ENCODE measurements around the gene P2RX6.

The P2RX6 gene

DNA sequence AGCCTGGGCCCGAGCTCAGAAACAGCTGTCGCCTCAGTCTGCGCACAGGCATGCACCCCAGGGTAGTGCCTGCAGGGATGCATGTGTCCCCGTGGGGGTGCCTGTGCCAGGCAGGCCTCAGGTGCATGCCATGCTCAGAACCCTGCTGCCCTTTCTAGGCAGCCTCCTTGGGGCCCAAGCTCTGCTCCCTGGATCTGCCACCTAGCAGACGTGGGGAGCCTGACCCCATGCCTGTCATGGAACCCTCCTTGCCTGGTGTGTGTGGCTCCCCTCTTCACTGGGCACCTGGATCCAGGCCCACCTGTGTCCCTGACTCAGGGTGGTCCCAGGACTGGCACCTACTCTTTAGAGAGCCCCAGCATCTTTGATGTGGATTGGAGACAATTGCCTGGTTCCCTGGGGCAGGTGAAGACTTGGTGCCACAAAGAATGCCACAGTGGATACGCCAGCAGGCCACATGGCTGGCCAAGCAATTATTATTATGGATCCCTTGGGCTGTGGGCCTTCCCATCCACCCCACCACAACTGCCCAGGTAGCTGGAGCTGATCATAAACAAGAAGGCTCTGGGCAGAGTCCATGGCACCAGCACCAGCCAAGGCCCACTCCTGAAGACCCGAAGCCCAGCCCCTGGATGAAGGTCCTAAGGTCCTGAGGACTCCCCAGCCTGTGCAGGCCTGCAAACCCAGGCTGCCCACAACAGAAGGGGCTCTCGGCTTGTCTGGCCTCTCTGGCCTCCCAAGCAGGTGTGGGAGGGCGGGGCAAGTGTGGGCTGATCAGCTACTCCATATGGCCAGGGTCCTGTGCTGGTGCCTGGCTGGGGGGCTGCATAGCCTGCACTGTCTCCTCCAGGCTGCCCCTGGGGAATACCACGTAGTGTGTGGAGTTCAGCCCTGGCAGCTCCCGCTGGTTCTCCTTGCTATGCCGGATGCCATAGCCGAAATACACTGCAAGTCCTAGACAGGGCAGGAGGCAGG is 13.6 kb downstream of the P2RX6 start:
- no peak overlapping the region for H3K27ac ChIP-seq (ENCODE audit: low read depth, low read length)
- peaks cover 0 to 14% of the 10 kb centered on the region in 2 donors for H3K27me3 ChIP-seq (ENCODE audit: control insufficient read depth in 1 of 2, insufficient read depth in 2 of 2, low read length in 2 of 2)
- peaks cover 0 to 14% of the 10 kb centered on the region in 2 donors for H3K4me1 ChIP-seq (ENCODE audit: control insufficient read depth in 1 of 2, insufficient read depth in 2 of 2, low read length in 2 of 2)
- no peak overlapping the region for H3K4me3 ChIP-seq (ENCODE audit: low read depth in 1 of 2, low read length in 2 of 2)
- H3K9me3 ChIP-seq (ENCODE audit: control insufficient read depth in 1 of 2, low read length in 2 of 2) = no peaks in the 10 kb centered on the region
- H3K9ac ChIP-seq (ENCODE audit: low read depth in 1 of 2, low read length in 2 of 2) = no peak overlapping the region
- H3K36me3 ChIP-seq (ENCODE audit: control insufficient read depth in 1 of 2, insufficient read depth in 2 of 2, low read length in 2 of 2) = no peaks in the 10 kb centered on the region

DNA sequence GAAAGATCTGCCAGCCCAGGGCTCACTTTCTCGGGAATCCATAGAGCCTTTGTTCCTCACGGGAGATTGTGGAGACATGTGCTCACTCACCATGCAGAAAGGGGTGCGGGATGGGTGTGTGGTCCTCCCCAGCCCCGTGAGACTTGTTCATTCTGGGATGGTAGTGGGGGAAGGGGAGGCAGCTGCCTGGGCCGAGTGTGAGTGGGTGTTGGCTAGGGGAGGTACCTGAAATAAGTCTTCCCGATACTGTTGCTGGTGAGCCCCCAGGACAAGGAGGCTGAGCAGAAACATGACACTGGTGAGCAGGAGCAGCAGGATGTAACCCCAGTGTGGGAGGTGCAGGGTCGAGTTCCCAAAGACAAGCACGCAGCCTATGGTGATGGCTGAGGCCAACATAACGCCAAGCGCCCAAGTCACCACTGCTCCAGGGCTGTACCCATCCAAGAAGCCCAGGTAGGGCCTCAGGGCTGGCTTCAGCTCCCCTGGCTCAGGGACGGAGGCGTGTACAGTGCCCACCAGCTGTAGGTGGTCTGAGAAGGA is 14.6 kb downstream of the P2RX6 start:
- H3K36me3 ChIP-seq (ENCODE audit: control insufficient read depth in 1 of 2, insufficient read depth in 2 of 2, low read length in 2 of 2) = no peaks in the 10 kb centered on the region
- no peaks in the 10 kb centered on the region for H3K9me3 ChIP-seq (ENCODE audit: control insufficient read depth in 1 of 2, low read length in 2 of 2)
- no peak overlapping the region for H3K27ac ChIP-seq (ENCODE audit: low read depth, low read length)
- H3K9ac ChIP-seq (ENCODE audit: low read depth in 1 of 2, low read length in 2 of 2) = no peak overlapping the region
- peaks cover 0 to 14% of the 10 kb centered on the region in 2 donors for H3K27me3 ChIP-seq (ENCODE audit: control insufficient read depth in 1 of 2, insufficient read depth in 2 of 2, low read length in 2 of 2)
- no peak overlapping the region for H3K4me3 ChIP-seq (ENCODE audit: low read depth in 1 of 2, low read length in 2 of 2)
- H3K4me1 ChIP-seq (ENCODE audit: control insufficient read depth in 1 of 2, insufficient read depth in 2 of 2, low read length in 2 of 2) = peaks cover 0 to 14% of the 10 kb centered on the region in 2 donors

DNA sequence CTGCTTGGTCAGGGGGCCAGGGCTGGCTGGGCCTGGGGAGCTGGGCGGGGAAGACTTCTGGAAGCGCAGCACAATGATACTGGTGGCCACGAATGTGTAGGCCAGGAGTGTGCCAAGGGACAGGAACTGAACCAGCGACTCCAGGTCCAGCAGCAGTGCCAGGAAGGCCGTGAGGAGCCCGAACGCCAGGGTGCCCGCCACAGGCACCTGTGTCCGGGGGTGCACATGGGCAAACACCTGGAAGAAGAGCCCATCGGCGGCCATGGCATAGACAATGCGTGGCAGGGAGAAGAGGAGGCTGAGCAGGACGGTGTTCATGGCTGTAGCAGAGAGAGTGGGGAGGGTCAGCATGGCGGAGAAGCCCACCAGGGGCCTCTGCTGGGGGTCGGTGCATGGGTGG is 15.1 kb downstream of the P2RX6 start:
- Histone ChIP-seq H3K4me1 (ENCODE audit: control insufficient read depth in 1 of 2, insufficient read depth in 2 of 2, low read length in 2 of 2) (peaks cover 0 to 14% of the 10 kb centered on the region in 2 donors), H3K9ac (ENCODE audit: low read depth in 1 of 2, low read length in 2 of 2) (no peak overlapping the region), H3K27ac (ENCODE audit: low read depth, low read length) (no peak overlapping the region), H3K27me3 (ENCODE audit: control insufficient read depth in 1 of 2, insufficient read depth in 2 of 2, low read length in 2 of 2) (peaks cover 0 to 14% of the 10 kb centered on the region in 2 donors), H3K36me3 (ENCODE audit: control insufficient read depth in 1 of 2, insufficient read depth in 2 of 2, low read length in 2 of 2) (no peaks in the 10 kb centered on the region), H3K9me3 (ENCODE audit: control insufficient read depth in 1 of 2, low read length in 2 of 2) (no peaks in the 10 kb centered on the region), H3K4me3 (ENCODE audit: low read depth in 1 of 2, low read length in 2 of 2) (no peak overlapping the region)

DNA sequence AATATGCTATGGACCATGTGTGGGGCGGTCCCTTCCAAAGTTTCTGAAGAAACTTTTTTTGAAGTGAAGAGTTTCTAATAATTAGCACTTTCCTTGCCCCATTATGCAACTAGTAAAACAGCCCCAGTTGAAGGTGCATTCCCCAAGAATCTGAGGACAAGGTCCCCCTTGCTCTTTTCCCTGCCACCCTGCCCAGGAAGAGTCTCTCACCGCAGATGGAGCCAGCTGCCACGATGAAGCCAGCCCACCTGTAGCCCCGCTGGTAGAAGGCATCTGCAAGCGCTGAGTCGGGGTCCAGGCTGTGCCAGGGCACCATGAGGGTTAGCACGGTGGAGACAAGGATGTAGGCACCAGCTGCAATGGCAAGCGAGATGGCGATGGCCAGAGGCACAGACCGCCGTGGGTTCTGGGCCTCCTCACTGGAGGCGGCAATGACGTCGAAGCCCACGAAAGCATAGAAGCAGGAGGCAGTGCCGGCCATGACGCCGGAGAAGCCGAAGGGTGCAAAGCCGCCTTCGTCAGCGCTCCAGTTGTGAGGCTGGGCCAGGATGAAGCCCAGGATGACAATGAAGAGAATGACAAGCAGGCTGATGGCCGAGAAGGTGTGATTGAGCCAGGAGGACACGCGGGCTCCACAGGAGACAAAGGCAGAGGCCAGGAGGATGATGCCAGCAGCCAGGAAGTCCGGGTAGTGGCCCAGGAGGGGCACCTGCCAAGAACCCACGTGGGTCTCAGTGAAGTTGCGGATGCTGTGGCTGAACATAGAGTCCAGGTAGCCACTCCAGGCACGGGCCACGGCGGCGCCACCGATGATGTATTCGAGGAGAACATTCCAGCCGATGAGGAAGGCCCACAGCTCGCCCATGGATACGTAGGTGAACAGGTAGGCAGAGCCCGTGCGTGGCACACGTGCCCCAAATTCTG is 15.9 kb downstream of the P2RX6 start:
- Histone ChIP-seq H3K4me3 (ENCODE audit: low read depth in 1 of 2, low read length in 2 of 2) (no peak overlapping the region), H3K9me3 (ENCODE audit: control insufficient read depth in 1 of 2, low read length in 2 of 2) (no peaks in the 10 kb centered on the region), H3K4me1 (ENCODE audit: control insufficient read depth in 1 of 2, insufficient read depth in 2 of 2, low read length in 2 of 2) (peaks cover 0 to 11% of the 10 kb centered on the region in 2 donors), H3K27me3 (ENCODE audit: control insufficient read depth in 1 of 2, insufficient read depth in 2 of 2, low read length in 2 of 2) (peaks cover 0 to 14% of the 10 kb centered on the region in 2 donors), H3K9ac (ENCODE audit: low read depth in 1 of 2, low read length in 2 of 2) (no peak overlapping the region), H3K27ac (ENCODE audit: low read depth, low read length) (no peak overlapping the region), H3K36me3 (ENCODE audit: control insufficient read depth in 1 of 2, insufficient read depth in 2 of 2, low read length in 2 of 2) (no peaks in the 10 kb centered on the region)

DNA sequence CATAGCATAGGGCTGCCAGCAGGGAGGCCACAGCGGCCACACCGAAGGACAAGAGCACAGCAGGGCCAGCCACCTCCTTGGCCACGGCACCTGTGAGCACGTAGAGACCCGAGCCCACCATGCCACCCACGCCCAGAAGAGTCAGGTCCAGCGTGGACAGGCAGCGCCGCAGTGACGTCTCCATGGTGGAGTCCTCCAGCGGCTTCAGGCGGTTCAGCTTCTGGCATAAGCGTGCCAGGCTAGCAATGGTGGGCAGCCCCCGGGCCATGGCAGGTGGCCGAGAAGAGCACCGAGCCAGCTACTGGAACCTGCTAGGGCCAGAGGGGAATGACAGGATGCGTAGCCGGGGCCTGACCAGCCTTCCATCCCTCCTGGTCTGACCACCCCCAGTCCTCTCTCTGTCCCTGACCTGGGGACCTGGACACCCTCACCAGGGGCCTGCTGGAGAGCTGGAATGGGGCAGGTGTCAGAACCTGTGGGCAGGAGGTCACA is 16.6 kb downstream of the P2RX6 start:
- H3K27me3 ChIP-seq (ENCODE audit: control insufficient read depth in 1 of 2, insufficient read depth in 2 of 2, low read length in 2 of 2) = peaks cover 0 to 14% of the 10 kb centered on the region in 2 donors

DNA sequence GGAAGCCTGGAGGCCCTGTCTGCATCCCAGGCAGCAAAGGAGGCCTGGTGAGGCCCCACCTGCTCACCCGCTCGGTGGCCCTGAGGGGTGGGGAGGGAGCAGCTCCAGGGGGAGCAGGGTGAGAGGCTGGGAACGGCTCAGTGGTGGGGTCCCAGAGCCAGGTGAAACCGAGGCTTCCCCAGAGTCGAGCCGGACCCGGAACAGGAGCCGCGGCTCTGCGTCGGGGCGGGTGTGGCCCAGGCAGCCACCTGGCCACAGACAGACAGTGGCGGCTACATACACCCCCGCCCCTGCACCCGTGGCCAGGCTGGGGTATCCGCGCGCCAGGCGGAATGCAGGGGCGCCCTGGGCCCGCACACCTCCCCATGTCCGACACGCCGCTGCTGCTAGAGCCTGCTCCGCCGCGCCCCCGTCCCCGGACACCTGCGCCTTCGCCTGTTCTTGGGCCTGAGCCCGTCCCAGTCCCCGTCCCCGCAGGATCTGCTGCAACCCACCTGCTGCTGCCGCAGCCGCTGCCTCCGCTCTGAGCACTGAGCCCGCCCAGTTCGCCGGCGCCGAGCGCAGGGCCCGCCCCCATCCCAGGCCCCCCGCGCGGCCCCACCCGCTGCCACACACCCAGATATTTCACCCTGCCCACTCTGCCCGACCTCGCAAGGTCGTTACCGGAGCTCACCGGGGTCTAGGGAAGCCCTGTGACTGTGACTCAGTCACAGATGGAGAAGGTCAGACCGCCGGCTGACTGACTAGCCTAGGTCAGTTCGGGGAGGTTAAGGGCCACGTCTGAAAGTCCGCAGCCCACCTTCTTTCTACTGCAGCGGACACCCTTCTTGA is 17.3 kb downstream of the P2RX6 start, which contains the start of gene SLC7A4:
SLC7A4 (minus strand) TSS at position 525 of the 831 bp plus-strand sequence. CDS start 749 bp downstream, outside the sequence.
- H3K9ac ChIP-seq (ENCODE audit: low read depth in 1 of 2, low read length in 2 of 2) = no peak within 1 kb of the TSS
- H3K36me3 ChIP-seq (ENCODE audit: control insufficient read depth in 1 of 2, insufficient read depth in 2 of 2, low read length in 2 of 2) = no peaks in the 10 kb centered on the region
- H3K4me3 ChIP-seq (ENCODE audit: low read depth in 1 of 2, low read length in 2 of 2) = peak within 1 kb of the TSS; percentile 42 to 54
- H3K27me3 ChIP-seq (ENCODE audit: control insufficient read depth in 1 of 2, insufficient read depth in 2 of 2, low read length in 2 of 2) = peaks cover 0 to 14% of the 10 kb centered on the region in 2 donors
- peaks cover 0 to 10% of the 10 kb centered on the region in 2 donors for H3K4me1 ChIP-seq (ENCODE audit: control insufficient read depth in 1 of 2, insufficient read depth in 2 of 2, low read length in 2 of 2)
- no peak within 1 kb of the TSS for H3K27ac ChIP-seq (ENCODE audit: low read depth, low read length)
- no peaks in the 10 kb centered on the region for H3K9me3 ChIP-seq (ENCODE audit: control insufficient read depth in 1 of 2, low read length in 2 of 2)

More for the DNA sequence above, 16.6 kb downstream of the P2RX6 start:
- no peaks in the 10 kb centered on the region for H3K9me3 ChIP-seq (ENCODE audit: control insufficient read depth in 1 of 2, low read length in 2 of 2)
- no peak overlapping the region for H3K27ac ChIP-seq (ENCODE audit: low read depth, low read length)
- H3K4me3 ChIP-seq (ENCODE audit: low read depth in 1 of 2, low read length in 2 of 2) = peak overlapping the region; percentile 42 to 54
- no peak overlapping the region for H3K9ac ChIP-seq (ENCODE audit: low read depth in 1 of 2, low read length in 2 of 2)
- peaks cover 0 to 10% of the 10 kb centered on the region in 2 donors for H3K4me1 ChIP-seq (ENCODE audit: control insufficient read depth in 1 of 2, insufficient read depth in 2 of 2, low read length in 2 of 2)
- H3K36me3 ChIP-seq (ENCODE audit: control insufficient read depth in 1 of 2, insufficient read depth in 2 of 2, low read length in 2 of 2) = no peaks in the 10 kb centered on the region

DNA sequence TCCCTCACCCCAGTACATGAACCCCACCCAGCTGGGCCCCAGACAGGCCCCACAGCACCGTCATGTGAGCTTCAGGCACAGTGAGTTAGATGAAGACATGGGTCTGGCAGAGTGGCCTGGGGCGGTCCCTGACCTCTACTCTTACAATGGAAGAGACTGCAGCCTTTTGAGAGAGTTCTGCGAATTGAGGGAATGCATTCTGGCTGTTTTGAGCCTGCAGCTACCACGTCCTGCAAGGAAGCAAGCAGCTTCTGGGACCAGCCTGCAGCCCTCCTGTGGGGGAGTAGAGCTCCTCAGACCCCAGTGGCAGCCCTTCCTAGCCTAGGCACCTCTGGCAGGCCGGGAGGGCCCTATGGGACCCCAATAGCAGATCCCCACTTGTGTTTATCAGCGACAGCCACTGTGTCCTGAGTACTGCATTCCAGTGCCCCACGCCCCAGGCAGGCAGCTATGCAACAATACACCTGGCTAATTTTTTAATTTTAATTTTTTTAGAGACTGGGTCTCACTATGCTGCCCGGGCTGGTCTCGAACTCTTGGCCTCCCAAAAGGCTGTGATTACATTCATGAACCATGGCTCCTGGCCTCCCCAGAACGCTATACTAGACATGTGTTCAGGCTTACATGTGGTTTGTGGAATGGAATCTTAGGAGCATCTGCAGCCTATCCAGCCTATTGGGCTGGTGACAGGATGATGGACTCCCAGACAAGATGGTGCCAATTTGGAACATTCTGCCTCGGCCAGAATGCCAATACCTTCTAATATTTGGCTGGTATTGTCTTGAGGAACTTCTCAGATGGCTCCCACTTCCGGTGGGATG is 18.1 kb downstream of the P2RX6 start:
- Histone ChIP-seq H3K4me3 (ENCODE audit: low read depth in 1 of 2, low read length in 2 of 2) (peak overlapping the region in 1 of 2 donors; percentile 54), H3K4me1 (ENCODE audit: control insufficient read depth in 1 of 2, insufficient read depth in 2 of 2, low read length in 2 of 2) (peaks cover 0 to 10% of the 10 kb centered on the region in 2 donors), H3K36me3 (ENCODE audit: control insufficient read depth in 1 of 2, insufficient read depth in 2 of 2, low read length in 2 of 2) (no peaks in the 10 kb centered on the region), H3K9me3 (ENCODE audit: control insufficient read depth in 1 of 2, low read length in 2 of 2) (no peaks in the 10 kb centered on the region), H3K27ac (ENCODE audit: low read depth, low read length) (no peak overlapping the region), H3K9ac (ENCODE audit: low read depth in 1 of 2, low read length in 2 of 2) (no peak overlapping the region), H3K27me3 (ENCODE audit: control insufficient read depth in 1 of 2, insufficient read depth in 2 of 2, low read length in 2 of 2) (peaks cover 0 to 14% of the 10 kb centered on the region in 2 donors)

DNA sequence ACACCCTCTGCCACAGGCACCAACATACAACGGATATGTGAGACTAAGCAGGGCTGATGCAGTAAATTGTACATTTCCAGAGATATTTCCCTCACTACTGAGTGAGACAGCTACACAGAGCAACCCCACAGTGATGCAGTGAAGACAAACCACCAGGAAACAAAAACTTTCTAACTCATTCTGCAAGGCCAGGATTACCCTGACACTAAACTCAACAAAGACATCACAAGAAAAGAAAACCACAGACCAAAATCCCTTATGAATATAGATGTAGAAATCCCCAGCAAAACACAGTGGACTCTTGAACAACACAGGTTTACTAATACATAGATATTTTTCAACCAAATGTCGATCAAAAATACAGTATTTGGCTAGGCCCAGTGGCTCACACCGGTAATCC is 18.9 kb downstream of the P2RX6 start:
- Histone ChIP-seq H3K9ac (ENCODE audit: low read depth in 1 of 2, low read length in 2 of 2) (no peak overlapping the region), H3K36me3 (ENCODE audit: control insufficient read depth in 1 of 2, insufficient read depth in 2 of 2, low read length in 2 of 2) (no peaks in the 10 kb centered on the region), H3K27me3 (ENCODE audit: control insufficient read depth in 1 of 2, insufficient read depth in 2 of 2, low read length in 2 of 2) (peaks cover 0 to 14% of the 10 kb centered on the region in 2 donors), H3K9me3 (ENCODE audit: control insufficient read depth in 1 of 2, low read length in 2 of 2) (no peaks in the 10 kb centered on the region), H3K27ac (ENCODE audit: low read depth, low read length) (no peak overlapping the region), H3K4me1 (ENCODE audit: control insufficient read depth in 1 of 2, insufficient read depth in 2 of 2, low read length in 2 of 2) (peaks cover 0 to 10% of the 10 kb centered on the region in 2 donors), H3K4me3 (ENCODE audit: low read depth in 1 of 2, low read length in 2 of 2) (no peak overlapping the region)
